Neural progenitor cell (in vitro differentiated cells): ENCODE data around the gene WDR53.

Source experiments
- CTCF ChIP-seq: fragments of 200-600 bp; sonication (generic); IDR thresholded peaks from 2 replicates; pipeline ENCODE4 v1.5.1; 2017; ENCODE audit warnings: antibody characterized with exemption, mild to moderate bottlenecking
- EZH2phosphoT487 ChIP-seq: fragments of 200-600 bp; sonication (generic); IDR thresholded peaks from 2 replicates; pipeline ENCODE4 v1.6.1; 2017; ENCODE audit warnings: antibody characterized with exemption

DNA sequence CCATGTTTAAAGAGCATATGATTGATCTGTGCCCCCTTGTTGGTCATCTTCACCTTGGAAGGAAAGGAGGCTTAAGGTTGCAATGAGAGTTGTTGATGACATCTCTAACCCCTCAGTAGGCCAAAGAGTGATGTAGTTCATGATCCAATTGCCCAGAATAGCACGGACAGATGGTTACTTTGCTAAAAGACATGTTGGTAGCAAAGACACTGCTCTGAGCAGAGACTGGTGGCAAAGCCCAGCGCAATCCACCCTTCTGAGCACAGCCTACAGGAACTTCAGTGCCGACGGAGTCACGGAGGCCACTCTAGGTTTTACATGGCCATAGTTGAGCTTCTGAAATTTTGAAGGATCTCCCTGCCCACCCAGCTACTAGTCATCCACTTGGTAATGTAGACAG, 21.9 kb upstream of the WDR53 start:
- TF ChIP-seq EZH2phosphoT487 (no peak), CTCF (no peak)
